BE2C (cell line): Measurements from ENCODE around the gene APOL5.

ENCODE experiments used
- DNase-seq: peaks from one replicate; pipeline ENCODE4 v3.0.0-alpha.2; 2020
- H3K27me3 ChIP-seq: fragments of 250-450 bp; sonication (Bioruptor Pico); 2 replicates; pipeline ENCODE4 v1.5.1; 2020; ENCODE audit warnings: mild to moderate bottlenecking
- H3K36me3 ChIP-seq: fragments of 250-450 bp; sonication (Bioruptor Pico); 2 replicates; pipeline ENCODE4 v1.5.1; 2020; ENCODE audit warnings: mild to moderate bottlenecking
- H3K4me1 ChIP-seq: fragments of 250-450 bp; sonication (Bioruptor Pico); 2 replicates; pipeline ENCODE4 v1.5.1; 2020
- H3K4me3 ChIP-seq: 2 replicates; pipeline ENCODE4 v1.5.1; 2011; ENCODE audit warnings: low read depth, low read length
- H3K9me3 ChIP-seq: fragments of 250-450 bp; sonication (Bioruptor Pico); 2 replicates; pipeline ENCODE4 v1.5.1; 2020
- CTCF ChIP-seq: IDR thresholded peaks from 2 replicates; pipeline ENCODE4 v1.5.1; 2012; ENCODE audit warnings: mild to moderate bottlenecking, low read depth, low read length

The APOL5 gene

GRCh38 chr22:35681454-35682052 is 36.1 kb upstream of the APOL5 start:
- 0 out of 2 replicates have a peak, but pooled peaks cover 3% of the 10 kb centered on the region for H3K4me1 ChIP-seq
- peak; percentile 30 for DNase-seq
- 0 out of 2 replicates have a peak, but pooled peaks cover 4% of the 10 kb centered on the region for H3K27me3 ChIP-seq
- no peak overlapping the region for H3K4me3 ChIP-seq
- no peaks in the 10 kb centered on the region for H3K36me3 ChIP-seq
- TF ChIP-seq CTCF: no peak
- H3K9me3 ChIP-seq: no peaks in the 10 kb centered on the region

GRCh38 chr22:35683560-35683959 is 34.1 kb upstream of the APOL5 start:
- no peak for TF ChIP-seq CTCF
- Histone ChIP-seq H3K4me3 (no peak overlapping the region), H3K9me3 (no peaks in the 10 kb centered on the region), H3K36me3 (no peaks in the 10 kb centered on the region), H3K4me1 (0 out of 2 replicates have a peak, but pooled peaks cover 3% of the 10 kb centered on the region), H3K27me3 (0 out of 2 replicates have a peak, but pooled peaks cover 4% of the 10 kb centered on the region)
- no peak for DNase-seq

GRCh38 chr22:35684270-35684700 is 33.4 kb upstream of the APOL5 start:
- 0 out of 2 replicates have a peak, but pooled peaks cover 6% of the 10 kb centered on the region for H3K27me3 ChIP-seq
- TF ChIP-seq CTCF: peak; percentile 61
- no peaks in the 10 kb centered on the region for H3K36me3 ChIP-seq
- 0 out of 2 replicates have a peak, but pooled peaks cover 3% of the 10 kb centered on the region for H3K4me1 ChIP-seq
- peak; percentile 51 for DNase-seq
- no peak overlapping the region for H3K4me3 ChIP-seq
- H3K9me3 ChIP-seq: no peaks in the 10 kb centered on the region

- no peak for DNase-seq
- Histone ChIP-seq H3K4me1 (0 out of 2 replicates have a peak, but pooled peaks cover 3% of the 10 kb centered on the region), H3K36me3 (no peaks in the 10 kb centered on the region), H3K9me3 (no peaks in the 10 kb centered on the region), H3K27me3 (0 out of 2 replicates have a peak, but pooled peaks cover 6% of the 10 kb centered on the region), H3K4me3 (no peak overlapping the region)
- no peak for TF ChIP-seq CTCF
Measured at GRCh38 chr22:35684732-35685131, 32.9 kb upstream of the APOL5 start.

- Histone ChIP-seq H3K36me3 (no peaks in the 10 kb centered on the region), H3K4me3 (no peak overlapping the region), H3K27me3 (0 out of 2 replicates have a peak, but pooled peaks cover 2% of the 10 kb centered on the region), H3K4me1 (0 out of 2 replicates have a peak, but pooled peaks cover 3% of the 10 kb centered on the region), H3K9me3 (no peaks in the 10 kb centered on the region)
- no peak for TF ChIP-seq CTCF
- DNase-seq: no peak
Measured at GRCh38 chr22:35685731-35686130, 31.9 kb upstream of the APOL5 start.

- 0 out of 2 replicates have a peak, but pooled peaks cover 3% of the 10 kb centered on the region for H3K4me1 ChIP-seq
- H3K36me3 ChIP-seq: no peaks in the 10 kb centered on the region
- H3K27me3 ChIP-seq: 0 out of 2 replicates have a peak, but pooled peaks cover 2% of the 10 kb centered on the region
- no peak overlapping the region for H3K4me3 ChIP-seq
- DNase-seq: no peak
- TF ChIP-seq CTCF: no peak
- H3K9me3 ChIP-seq: no peaks in the 10 kb centered on the region
Measured at GRCh38 chr22:35686298-35686697, 31.4 kb upstream of the APOL5 start.
